Medulla oblongata (tissue), 1 donor: ENCODE measurements around the gene ZMYND8.
A peak's percentile ranks its signal among the peaks of the same experiment; 100 is the strongest.
"Not testable (repeated sequence)": the region's sequence is repeated elsewhere in the genome, so short reads cannot be mapped to it uniquely, and the experiment has no call there.

Experiments
- DNase-seq: peaks from one replicate; pipeline ENCODE4 v3.0.0-alpha.2; 2015; ENCODE audit errors: extremely low spot score

The ZMYND8 gene

DNA sequence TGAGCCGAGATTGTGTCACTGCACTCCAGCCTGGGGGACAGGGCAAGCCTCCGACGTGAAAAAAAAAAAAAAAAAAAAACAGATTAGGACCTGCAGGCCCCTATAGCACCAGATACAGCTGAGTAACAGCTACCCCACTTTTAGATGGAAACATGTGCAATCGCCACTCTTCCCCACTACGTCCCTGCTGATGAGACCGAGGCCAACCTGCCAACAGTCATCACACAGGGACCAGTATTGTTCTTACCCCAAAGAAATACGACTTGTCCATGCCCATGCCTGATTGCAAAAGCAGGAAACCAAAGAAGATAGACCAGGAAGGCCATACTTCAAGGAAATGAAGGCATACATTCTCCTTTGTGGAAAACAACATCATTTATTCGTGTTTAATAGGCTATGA lies 45.8 kb downstream of the ZMYND8 start:
- no peak for DNase-seq

DNA sequence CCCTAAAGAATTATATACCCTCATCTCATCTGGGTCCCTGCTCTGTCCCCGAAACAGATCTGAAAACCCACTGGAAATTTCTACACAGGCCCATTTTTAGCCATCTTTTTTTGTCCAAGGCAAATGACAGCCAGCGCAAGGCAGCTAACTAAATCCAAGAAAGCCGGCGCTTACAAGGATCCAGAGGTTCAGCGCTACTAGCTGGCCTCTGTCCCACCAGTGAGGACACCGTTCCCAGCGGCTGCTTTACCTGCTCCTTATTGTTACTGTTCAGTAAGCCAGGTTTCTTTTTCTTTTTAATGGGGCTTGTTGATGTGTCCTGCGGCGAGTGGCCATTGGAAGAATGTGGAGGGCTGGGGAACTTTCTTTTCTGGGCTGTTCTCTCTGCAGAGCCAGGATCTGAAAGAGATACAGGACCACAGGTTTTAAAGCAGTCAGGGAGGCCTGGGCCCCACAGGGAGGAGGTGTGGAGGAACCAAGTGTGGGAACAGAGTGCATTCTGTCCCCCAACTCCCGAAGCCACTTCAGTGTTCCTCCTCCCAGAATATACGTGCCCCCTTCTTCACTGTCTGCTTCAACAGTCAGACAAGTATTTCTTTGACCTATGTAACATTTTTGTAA lies 46.6 kb downstream of the ZMYND8 start:
- no peak for DNase-seq

DNA sequence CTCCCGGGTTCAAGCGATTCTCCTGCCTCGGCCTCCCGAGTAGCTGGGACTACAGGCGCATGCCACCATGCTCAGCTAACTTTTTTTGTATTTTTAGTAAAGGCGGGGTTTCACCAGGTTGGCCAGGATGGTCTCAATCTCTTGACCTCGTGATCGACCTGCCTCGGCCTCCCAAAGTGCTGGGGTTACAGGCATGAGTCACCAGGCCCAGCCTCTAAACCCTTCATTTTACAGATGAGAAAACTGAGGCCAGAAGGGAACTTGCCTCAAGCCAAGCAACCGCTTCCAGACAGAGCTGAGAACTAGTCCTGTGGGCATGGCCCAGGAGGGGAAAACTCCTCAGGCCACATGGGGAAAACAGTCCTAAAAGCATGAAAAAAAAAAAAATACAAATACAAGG lies 47.1 kb downstream of the ZMYND8 start:
- DNase-seq: no peak

DNA sequence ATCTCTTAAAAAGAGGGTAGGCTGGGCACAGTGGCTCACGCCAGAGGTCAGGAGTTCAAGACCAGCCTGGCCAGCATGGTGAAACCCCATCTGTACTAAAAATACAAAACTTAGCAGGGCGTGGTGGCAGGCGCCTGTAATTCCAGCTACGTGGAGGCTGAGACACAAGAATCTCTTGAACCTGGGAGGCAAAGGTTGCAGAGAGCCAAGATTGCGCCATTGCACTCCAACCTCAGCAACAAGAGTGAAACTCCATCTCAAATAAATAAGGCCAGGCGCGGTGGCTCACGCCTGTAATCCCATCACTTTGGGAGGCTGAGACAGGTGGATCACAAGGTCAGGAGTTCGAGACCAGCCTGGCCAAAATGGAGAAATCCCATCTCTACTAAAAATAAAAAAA lies 48.9 kb downstream of the ZMYND8 start:
- not testable (repeated sequence) for DNase-seq

DNA sequence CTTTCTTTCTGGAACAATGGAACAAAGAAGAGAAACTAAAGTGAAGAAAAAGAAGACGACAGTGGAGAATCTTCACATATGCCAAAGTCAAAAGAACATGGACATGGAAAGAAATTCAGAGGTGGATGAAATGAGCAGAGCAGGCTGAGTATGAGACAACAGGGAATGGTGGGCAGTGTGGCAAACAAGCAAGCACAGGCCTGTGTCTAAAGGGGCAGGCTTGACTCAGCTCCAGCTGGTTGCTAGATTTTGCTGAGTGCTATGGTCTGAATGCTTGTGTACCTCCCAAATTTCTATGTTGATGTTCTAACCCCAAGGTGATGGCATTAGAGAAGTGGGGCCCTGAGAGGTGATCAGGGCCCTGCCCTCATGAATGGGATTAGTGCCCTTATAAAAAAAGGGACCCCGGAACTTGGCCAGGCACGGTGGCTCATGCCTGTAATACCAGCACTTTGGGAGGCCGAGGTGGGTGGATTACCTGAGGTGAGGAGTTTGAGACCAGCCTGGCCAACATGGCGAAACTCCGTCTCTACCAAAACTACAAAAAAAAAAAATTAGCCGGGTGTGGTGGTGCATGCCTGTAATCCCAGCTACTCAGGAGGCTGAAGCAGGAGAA lies 49.6 kb downstream of the ZMYND8 start:
- DNase-seq: no peak

DNA sequence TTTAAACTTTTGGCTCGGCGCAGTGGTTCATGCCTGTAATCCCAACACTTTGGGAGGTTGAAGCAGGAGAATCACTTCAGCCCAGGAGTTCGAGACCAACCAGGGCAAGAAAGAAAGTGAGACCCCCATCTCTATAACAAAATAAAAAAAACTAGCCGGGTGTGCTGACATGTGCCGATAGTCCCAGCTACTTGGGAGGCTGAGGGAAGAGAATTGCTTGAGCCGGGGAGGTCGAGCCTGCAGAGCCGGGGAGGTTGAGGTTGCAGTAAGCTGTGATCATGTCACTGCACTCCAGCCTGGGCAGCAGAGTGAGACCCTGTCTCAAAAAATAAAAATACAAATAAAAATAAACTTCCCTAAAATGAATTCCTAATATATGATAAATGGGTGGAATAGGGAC lies 50.4 kb downstream of the ZMYND8 start:
- no peak for DNase-seq

DNA sequence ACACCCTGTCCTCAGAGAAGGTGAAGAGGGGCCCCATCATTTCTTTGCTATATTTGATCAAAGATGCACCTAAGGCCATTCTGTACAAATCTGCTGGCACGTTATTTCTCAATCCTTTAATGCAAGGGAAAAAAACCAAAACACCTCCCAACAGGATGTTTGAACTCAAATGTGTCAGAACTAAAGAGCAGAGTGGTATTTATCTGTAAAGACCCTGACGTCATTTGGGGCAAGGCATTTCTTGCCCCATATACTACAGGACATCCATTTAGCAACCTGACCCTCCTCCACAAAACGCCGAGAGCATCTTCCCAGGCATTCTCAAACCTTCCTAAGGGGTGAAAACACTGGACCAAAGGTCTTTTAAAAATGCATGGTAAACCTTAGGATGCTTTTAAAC lies 50.8 kb downstream of the ZMYND8 start:
- DNase-seq: no peak

DNA sequence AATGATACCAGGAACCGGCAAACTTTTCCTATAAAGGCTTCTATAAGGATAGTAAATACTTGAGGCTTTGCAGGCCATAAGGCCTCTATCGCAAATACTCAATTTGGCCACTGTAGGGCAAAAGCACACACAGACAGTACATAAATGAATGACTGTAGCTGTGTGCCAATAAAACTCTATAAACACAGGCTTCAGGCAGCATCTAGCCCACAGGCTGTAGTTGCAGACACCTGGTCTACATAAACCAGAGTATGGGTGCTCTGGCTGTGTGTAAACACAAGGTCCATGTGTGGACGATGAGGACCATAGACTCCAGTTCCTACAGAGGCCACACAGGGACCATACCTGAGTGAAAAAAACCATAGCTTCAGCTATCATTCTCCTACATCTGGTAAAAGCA lies 52.2 kb downstream of the ZMYND8 start:
- no peak for DNase-seq

DNA sequence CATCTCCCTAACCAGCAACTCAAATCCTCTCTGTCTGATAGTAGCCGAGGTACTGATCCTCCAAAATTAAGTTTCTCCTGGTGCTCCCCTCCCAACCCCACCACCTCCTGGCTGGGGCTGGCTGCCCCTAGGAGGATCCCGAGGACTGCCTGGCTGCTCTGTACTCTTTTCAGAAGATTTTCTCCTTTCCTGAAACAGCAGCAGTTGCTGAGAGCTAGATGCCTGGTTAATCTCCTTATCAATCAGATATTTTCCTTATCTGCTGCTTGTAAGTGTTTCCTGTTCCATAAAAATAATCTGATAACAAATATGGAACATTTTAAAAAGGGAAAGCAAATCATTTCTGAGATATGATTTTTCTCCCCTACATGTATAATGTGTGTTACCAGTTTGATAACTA lies 52.8 kb downstream of the ZMYND8 start:
- DNase-seq: no peak

DNA sequence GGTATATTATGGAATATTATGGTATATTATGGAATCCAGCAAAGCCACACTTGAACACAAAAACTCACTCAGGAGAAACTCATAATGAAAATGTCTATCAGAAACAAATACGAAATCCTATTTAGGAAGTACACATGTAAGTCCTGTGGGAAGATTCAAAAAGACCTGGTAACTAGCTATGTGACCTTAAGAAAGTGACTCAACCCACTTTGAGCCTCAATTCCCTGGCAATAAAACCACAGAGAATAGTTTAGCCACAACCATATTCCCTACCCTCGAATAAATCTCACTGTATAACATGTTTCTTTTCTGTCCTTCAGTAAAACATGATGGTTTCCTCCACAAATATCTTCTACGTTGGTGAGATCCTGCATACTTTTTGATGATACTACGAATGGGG lies 56.4 kb downstream of the ZMYND8 start:
- DNase-seq: no peak

DNA sequence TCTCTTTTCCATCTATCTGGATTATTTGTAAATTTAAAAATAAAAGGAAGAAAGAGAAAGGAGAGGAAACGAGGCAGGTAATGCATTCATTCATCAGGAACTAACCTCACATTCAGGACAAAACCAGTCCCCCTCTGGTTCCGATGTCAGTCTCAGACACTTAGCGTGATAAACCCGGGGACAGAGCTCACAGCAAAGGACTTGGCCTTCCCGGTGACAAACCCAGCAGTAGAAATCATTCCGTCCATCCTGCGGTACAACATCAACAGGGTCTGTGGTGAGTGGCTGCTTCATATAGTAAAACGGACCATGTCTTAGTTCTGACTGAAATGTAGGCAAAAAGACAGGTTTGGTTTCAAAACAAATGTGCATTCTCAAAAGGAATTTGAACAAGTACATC lies 57.9 kb downstream of the ZMYND8 start:
- no peak for DNase-seq

DNA sequence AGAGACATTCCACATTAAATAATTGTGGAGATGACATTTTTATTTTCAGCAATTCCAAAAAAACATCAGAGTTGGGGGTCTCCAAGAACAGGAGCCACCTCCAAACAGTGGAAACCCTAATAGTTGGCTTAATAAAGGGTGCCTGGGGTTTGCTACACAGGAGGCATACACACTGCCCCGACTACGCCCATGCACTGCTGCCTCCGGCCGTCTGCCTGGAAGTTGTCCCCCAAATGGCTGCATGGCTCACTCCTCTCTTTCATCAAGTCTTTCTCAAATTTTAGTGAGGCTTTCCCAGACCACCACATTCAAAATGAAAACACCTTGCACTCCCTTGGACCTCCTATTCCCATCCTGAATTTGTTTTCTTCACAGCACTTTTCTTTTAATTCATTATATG lies 58.8 kb downstream of the ZMYND8 start:
- no peak for DNase-seq

DNA sequence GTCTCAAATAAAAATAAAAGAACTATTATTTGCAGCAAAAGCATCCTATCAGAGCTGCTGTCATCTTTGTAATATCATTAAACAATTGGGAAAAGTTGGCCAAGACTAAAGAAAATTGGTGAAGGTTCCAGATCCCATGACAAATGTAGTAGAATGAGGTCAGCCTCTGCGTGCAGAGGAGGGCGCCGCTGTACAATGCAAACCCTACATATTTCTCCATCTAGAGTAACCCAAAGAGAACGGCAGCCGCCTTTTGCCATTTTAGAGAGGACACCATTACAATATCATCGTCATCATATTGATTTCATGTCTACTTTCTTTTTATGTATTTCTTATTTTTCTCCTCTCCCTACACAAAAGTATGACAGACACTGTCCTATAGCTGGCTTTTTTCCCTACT lies 59.5 kb downstream of the ZMYND8 start:
- no peak for DNase-seq

DNA sequence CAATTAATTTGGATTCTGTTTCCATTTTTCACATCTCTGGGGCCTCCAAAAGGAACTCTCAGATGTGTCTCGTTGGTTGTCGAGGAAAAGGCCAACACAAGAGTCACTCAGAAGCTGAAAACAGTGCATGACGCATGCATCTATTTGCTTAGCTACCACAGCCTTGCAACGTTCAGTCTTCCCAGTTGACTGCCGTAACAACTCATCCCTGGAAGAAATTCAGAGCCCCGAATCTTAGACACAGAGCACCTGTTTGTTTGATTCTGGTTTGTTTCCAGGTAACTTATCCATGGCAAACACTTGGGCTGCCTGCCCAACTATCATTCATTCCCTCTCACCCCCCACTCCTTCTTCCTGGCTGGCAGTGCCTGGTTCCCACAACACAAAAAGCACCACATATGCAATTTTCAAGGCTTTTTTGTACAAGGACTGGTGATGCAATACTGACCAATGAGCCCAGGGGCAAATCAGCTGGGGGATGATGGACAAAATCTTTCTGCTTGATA lies 60.5 kb downstream of the ZMYND8 start:
- DNase-seq: peak; percentile 63

DNA sequence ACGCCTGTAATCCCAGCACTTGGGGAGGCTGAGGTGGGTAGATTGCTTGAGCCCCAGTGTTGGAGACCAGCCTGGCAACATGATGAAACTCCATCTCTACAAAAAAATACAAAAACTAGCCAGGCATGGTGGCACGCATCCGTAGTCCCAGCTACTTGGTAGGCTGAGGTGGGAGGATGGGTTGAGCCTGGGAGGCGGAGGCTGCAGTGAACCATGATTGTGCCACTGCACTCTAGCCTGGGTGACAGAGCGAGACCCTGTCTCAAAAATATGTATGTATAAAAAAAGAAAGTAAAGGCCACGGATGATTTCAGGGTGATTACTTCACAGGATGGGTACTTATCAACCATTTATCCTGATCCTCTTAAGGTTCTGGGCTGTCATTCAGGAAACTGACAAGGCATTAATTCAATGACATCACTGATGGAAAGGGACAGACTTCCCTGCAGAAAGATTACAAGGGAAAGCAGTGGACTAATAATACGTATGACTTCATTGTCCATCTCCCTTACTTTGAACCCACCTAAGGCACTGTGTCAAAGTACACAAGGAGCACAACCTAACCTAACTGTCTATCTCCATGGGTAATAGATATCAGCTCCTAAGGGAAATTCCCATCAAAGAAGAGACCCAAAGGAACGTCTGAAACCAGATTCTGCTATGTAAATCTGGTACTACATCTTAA lies 61.2 kb downstream of the ZMYND8 start:
- no peak for DNase-seq

DNA sequence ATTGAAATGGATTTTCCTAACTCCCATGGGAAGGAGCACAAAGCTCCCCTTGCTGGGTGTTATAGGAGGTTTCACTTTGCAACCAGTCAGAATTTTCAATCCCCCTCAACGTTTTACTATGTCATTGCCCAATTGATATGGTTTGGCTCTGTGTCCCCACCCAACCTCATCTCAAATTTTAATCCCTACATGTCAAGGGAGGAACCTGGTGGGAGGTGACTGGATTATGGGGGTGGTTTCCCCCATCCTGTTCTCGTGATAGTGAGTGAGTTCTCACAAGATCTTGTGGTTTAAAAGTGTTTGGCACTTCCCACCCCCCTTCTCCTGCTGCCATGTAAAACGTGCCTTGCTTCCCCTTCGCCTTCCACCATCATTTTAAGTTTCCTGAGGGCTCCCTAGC lies 62.9 kb downstream of the ZMYND8 start:
- DNase-seq: no peak

DNA sequence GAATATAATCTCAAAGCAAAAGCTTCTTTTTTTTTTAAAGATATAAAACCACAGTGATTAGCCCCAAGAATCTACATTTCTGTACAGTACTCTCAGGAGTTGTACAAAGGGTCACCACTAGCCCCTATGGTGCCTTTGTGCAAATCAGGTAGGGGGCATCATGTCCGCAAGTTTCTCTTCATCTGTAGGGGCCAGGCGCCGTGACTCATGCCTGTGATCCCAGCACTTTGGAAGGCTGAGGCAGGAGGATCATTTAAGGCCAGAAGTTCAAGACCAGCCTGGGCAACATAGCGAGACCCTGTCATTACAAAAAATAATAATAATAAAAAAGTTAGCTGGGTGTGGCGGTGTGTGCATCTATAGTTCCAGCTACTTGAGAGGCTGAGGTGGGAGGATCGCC lies 63.9 kb downstream of the ZMYND8 start:
- DNase-seq: no peak

DNA sequence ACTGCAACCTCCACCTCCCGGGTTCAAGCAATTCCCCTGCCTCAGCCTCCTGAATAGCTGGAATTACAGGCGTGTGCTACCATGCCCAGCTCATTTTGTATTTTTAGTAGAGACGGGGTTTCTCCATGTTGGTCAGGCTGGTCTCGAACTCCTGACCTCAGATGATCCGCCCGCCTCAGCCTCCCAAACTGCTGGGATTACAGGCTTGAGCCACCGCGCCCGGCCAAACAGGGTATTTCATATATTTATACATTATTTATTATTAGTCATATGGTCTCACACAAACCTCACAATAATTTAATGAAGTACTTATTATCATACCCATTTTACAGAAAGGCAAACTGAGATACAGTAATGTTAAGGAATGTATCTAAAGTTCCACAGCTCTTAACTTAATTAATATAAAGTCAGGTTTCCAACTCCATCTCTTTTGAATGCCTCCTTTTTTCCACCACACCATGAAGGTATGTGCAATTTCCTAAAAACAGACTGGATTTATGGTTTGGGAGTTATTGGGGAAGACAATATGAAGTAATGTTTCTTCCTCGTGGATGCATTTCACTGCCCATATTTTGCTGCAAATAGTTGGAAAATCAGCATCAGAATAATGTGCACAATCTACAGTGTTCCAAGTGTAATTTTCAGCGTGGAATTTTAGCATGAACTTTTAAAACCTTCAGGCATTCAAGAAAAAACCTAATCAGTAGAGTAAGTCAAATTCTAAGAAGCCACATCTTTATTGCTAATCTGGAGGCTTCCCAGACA lies 65.7 kb downstream of the ZMYND8 start:
- DNase-seq: no peak

DNA sequence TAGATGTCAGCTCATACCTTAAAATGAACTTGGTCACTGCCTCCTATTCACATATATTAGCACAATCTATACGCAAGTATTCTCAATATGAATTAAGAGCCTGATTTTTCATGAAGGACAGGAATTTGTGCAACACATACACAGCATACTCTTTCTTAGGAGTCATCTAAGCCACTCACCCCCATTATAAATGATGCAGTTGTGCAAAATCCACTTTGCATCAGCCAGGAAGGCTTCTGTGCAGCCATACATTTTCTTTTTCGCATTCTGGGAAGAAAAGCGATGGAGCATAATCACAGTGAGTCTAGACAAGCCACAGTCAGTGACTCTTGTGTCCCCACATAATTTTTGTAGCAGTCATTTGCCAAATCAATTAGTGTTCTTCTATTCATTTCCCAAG lies 66.5 kb downstream of the ZMYND8 start:
- DNase-seq: no peak

DNA sequence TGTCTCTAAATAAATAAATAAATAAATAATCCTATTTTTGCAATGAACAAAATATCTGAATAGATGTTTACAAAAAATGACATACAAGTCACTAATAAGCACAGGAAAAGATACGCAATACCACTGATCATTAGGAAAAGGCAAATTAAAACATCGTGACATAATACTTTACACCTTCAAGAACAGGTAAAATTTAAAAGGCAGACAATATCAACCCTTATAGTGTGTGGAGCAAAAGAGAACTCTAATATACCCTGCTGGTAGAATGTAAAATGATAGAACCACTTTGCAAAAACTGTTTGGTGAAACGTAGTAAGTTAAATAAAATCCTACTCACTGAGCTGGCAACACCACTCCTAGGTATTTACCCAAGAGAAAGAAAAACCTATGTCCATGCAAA lies 67.4 kb downstream of the ZMYND8 start:
- DNase-seq: no peak

DNA sequence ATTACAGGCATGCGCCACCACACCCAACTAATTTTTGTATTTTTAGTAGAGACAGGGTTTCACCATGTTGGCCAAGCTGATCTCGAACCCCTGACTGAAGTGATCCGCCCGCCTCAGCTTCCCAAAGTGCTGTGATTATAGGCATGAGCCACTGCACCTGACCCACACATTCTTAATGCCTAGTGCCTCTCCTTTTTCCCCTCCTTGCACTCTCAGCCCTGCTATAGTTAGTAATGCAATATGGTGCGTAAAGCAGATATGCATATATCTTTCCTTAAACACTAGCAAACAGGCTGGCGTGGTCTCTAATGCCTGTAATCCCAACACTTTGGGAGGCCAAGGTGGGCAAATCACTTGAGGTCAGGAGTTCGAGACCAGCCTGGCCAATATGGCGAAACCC lies 68.0 kb downstream of the ZMYND8 start:
- not testable (repeated sequence) for DNase-seq

DNA sequence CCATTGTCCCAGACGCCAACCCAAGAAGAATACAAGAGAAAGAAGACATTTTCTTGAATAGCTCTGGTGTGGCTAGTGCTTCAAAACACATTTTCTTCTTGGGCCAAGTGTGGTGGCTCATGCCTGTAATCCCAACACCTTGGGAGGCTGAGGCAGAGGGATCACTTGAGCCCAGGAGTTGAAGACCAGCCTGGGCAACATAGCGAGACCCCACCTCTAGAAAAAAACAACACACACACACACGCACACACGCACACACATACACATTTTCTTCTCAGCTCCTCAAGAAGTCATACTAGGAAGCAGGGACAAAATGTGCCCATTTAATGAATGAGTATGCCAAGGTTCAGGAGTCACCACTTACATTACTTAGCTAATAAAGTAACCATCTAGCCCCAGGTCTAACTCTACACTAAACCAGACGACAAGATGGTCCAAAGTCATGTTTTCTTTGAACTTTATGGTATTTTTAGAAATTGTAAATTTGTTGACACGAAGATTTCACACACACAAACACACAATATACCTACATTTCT lies 68.8 kb downstream of the ZMYND8 start:
- no peak for DNase-seq
